MV-4-11 (cell line): ENCODE results near the gene PFDN2.

Source experiments
- DNase-seq: peaks from one replicate; lab custom pipeline; 2025; lab: John Stamatoyannopoulos, UW

Gene PFDN2

GRCh38 chr1:161099090-161099802 lies 18.6 kb downstream of the PFDN2 start:
- DNase-seq, result no peak

GRCh38 chr1:161098210-161099068 lies 19.4 kb downstream of the PFDN2 start, which contains the start of gene KLHDC9:
Gene KLHDC9, plus strand, starts transcription at chr1:161098361. Its CDS starts 175 bp downstream, at chr1:161098536.
- DNase-seq, result no peak

- DNase-seq, result peak; percentile 59
These were observed 21.3 kb downstream of the PFDN2 start for GRCh38 chr1:161096530-161096929.

GRCh38 chr1:161096015-161096414 lies 21.8 kb downstream of the PFDN2 start:
- peak; percentile 27 for DNase-seq

GRCh38 chr1:161095230-161095629 lies 22.6 kb downstream of the PFDN2 start:
- DNase-seq, result no peak

- DNase-seq, result no peak
These were observed 23.4 kb downstream of the PFDN2 start for GRCh38 chr1:161094481-161094880.

- DNase-seq, result no peak
These were observed 25.2 kb downstream of the PFDN2 start for GRCh38 chr1:161092621-161093028.

GRCh38 chr1:161091796-161092507 lies 25.9 kb downstream of the PFDN2 start:
- no peak for DNase-seq

GRCh38 chr1:161091093-161091492 lies 26.7 kb downstream of the PFDN2 start:
- no peak for DNase-seq

- DNase-seq, result no peak
These were observed 27.2 kb downstream of the PFDN2 start for GRCh38 chr1:161090617-161091016.

- no peak for DNase-seq
These were observed 27.9 kb downstream of the PFDN2 start for GRCh38 chr1:161089938-161090337.

GRCh38 chr1:161089251-161089924 lies 28.4 kb downstream of the PFDN2 start, which contains the start of gene NECTIN4:
Gene NECTIN4, minus strand, starts transcription at chr1:161089558. Its CDS starts 262 bp downstream, at chr1:161089296.
- peak; percentile 37 for DNase-seq

- no peak for DNase-seq
These were observed 29.2 kb downstream of the PFDN2 start for GRCh38 chr1:161088587-161089110.

- no peak for DNase-seq
These were observed 31.4 kb downstream of the PFDN2 start for GRCh38 chr1:161086457-161086856.

GRCh38 chr1:161085165-161085564 lies 32.7 kb downstream of the PFDN2 start:
- no peak for DNase-seq

GRCh38 chr1:161084597-161084988 lies 33.2 kb downstream of the PFDN2 start:
- DNase-seq, result no peak

- DNase-seq, result peak; percentile 33
These were observed 33.9 kb downstream of the PFDN2 start for GRCh38 chr1:161083748-161084596.

GRCh38 chr1:161082996-161083747 lies 34.7 kb downstream of the PFDN2 start:
- peak; percentile 95 for DNase-seq

- DNase-seq, result no peak
These were observed 35.4 kb downstream of the PFDN2 start for GRCh38 chr1:161082483-161082882.

GRCh38 chr1:161081519-161081918 lies 36.3 kb downstream of the PFDN2 start:
- DNase-seq, result no peak
